Right ventricle myocardium superior (tissue), 1 donor: ENCODE data around the gene COL6A1. TPM values are rescaled to one million over a fixed set of nuclear protein-coding genes. Genes with fewer than 3 reads are reported as not detected.

Source experiments
- ATAC-seq: fragments of 200-7000 bp; cut with Tn5 transposase; one replicate; pipeline ENCODE4 v1.9.1; 2020; ENCODE audit warnings: mild to moderate bottlenecking; ENCODE audit not compliant: poor library complexity
- DNase-seq: peaks from one replicate; pipeline ENCODE4 v3.0.0-alpha.2; 2020
- intact Hi-C: fragments of 100-400 bp; cut with DNase I; formaldehyde crosslinking; loops from one replicate; pipeline ENCODE4 v1.11.2; 2022
- total RNA-seq: library from RNA; stranded (reverse); fragmentation: NEBNext Ultra II Directional; extraction: Animal tissue kit (Norgen Biotek cat#: 25700); gene quantifications from one replicate; pipeline ENCODE4 v1.2.1, GENCODE V29; 2021
- donor health status: DM: no; HTN: yes; CAD: no; lungs with severe emphysema.

COL6A1 gene
- total RNA-seq, 1 donor from 2014 or later: 173 TPM

DNA sequence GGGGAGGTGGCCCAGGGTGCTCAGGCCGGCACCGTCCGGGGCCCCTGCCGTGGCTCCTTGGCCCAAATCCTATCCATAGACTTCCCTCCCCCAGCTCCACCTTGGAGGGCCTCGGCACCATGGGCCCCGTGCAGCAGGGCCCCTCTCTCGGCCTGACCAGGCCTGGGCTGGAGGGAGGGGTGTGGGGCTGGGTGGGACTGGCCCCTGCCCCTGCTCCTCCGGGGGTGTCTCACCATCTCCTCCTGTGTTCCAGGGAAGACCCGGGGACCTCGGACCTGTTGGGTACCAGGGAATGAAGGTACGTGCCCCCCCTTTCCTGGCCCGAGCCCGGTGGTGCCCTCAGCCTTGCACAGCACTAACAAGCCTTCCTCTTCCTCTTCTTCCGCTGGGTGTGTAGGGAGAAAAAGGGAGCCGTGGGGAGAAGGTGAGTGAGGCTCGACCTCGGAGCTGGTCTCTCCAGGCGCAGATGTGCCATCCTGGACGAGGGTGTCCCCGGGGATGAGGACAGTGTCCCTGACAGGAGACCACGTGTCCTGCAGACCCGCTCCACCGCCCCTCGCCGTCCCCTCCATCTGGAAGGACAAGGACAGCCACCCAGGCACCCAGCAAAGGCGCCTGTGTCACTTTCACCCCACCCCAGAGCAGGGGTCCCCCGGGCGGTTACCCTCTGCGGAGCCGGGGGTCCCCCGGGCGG is 7.9 kb downstream of the COL6A1 start:
- DNase-seq: no peak
- intact Hi-C loops: loop anchor here (10.0 kb wide), 1 partner anchor 65 kb away; no protein-coding TSS in a partner anchor
- no peak for ATAC-seq

DNA sequence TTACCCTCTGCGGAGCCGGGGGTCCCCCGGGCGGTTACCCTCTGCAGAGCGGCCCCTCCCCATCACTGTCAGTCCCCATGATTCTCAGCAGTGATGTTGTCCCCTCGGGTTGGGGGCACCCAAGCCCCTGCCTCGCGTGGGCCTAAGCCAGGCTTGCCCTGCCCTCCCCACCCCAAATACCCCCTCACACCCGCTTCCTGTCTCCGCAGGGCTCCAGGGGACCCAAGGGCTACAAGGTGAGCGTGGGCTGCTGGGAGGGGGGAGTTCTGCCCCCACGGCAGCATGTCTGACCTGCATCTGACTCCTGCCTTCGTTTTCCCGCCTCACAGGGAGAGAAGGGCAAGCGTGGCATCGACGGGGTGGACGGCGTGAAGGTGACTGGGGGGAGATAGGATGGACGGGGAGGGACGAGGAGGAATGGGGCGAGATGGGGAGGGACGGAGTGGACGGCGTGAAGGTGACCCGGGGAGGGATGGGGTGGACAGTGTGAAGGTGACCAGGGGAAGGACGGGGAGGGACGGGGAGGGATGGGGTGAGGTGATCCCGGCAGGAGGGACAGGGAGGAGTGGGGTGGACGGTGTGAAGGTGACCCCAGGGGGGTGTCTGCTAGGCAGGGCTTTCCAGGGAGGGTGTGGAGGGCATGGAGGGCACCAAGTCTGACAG is 8.6 kb downstream of the COL6A1 start:
- intact Hi-C loops: no loop called here
- DNase-seq: peak; percentile 30
- ATAC-seq: no peak

DNA sequence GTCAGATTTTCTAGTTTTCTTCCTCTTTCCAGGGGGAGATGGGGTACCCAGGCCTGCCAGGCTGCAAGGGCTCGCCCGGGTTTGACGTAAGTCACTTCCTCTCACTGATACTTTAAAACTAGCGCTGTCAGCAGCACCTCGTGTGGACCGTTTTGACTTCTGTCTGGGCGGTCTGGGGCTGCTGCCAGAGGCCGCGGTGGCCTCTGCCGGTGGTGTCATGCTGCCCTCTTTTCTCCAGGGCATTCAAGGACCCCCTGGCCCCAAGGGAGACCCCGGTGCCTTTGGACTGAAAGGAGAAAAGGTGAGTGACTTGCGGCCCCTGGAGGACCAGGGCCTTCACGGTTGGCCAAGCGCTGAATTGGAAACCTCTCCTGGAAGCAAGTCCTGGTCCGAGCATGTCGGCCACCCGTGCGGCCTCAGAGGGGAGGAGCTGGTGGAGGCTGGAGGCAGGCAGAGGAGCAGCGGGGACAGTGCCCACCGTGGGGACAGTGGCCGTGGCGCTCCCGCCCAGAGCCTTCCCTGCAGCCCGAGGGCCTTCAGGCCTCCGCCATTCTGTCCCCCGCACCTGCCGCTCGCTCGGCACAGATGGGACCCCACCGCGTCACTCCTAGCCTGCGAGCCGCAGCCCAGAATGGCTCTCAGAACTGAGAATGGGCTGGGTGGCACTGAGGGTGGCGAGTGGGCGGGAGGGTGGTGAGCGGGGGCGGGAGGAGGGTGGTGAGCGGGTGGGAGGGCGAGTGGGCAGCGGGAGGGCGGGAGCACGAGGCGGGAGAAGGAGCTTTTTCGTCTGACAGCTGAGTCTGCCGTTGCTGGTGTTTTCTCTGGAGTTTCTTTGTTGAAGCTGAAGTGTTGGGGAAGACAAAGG is 9.4 kb downstream of the COL6A1 start:
- ATAC-seq (no peak), DNase-seq (peak; percentile 49)
- intact Hi-C loops: no loop called here

DNA sequence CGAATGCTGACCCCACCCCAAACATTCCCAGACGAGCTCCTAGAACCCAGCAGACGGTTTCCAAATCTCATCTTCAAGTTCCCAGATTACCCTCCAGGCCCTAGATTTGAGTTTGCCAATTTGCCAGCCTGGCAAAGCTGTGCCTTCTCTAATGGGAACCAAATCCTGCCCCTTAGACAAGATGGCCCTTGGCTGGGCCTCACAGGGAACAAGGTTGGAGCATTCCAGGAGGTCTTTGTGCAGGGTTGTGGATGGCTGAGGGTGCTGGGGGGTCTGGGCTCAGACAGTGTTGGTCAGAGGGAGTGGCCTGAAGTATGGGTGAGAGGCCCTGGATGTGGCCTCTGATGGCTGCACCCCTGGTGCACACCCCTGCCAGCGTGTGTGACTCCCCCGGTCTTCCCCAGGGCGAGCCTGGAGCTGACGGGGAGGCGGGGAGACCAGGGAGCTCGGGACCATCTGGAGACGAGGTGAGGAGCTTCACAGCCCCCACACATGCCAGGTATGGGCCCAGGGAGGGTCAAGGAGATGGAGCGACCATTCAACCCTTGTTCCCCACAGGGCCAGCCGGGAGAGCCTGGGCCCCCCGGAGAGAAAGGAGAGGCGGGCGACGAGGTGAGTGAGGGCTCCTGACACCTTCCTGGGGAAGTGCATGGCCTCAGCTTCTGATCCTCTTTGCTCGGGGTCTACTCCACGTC is 10.2 kb downstream of the COL6A1 start:
- ATAC-seq (no peak), DNase-seq (peak; percentile 34)
- intact Hi-C loops: no loop called here

DNA sequence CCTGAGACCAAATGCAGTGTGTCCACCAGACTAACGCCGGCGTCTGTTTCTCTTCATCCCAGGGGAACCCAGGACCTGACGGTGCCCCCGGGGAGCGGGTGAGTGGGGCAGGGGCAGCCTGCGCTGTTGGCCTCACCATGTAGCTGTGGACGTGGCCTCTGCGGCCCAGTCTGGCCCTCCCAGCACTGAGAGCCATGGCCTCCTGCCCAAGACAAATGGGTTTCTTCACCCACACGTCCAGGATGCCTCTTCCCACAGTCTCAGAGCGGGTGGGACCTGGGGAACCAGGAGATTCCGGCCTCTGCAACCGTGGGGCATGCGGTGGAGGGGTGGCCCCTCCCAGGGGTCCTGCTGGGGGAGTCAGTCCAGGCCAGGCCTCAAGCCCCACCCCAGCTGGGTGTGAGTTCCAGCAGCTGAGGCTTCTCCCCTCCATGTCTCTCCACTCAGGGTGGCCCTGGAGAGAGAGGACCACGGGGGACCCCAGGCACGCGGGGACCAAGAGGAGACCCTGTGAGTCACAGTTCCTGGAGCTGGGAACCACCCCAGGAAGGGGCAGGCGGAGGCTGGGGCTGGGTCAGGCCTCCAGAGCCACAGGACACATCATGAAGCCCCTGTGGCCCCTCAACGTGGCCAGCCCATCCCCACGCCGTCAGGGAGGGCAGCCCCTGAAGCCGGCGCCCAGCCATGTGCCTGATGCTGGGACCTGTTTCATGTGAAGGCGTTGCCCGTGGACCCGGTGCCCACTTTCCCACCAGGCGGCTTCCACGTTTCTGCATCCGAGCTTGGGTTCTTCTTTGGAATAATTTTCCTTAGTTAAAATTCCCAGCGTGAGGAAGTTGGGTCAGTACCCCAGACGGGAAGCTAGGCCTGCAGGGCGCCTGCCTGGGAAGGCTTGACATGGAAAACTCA is 11.0 kb downstream of the COL6A1 start:
- peak; percentile 58 for DNase-seq
- intact Hi-C loops: no loop called here
- ATAC-seq: peak; percentile 23

DNA sequence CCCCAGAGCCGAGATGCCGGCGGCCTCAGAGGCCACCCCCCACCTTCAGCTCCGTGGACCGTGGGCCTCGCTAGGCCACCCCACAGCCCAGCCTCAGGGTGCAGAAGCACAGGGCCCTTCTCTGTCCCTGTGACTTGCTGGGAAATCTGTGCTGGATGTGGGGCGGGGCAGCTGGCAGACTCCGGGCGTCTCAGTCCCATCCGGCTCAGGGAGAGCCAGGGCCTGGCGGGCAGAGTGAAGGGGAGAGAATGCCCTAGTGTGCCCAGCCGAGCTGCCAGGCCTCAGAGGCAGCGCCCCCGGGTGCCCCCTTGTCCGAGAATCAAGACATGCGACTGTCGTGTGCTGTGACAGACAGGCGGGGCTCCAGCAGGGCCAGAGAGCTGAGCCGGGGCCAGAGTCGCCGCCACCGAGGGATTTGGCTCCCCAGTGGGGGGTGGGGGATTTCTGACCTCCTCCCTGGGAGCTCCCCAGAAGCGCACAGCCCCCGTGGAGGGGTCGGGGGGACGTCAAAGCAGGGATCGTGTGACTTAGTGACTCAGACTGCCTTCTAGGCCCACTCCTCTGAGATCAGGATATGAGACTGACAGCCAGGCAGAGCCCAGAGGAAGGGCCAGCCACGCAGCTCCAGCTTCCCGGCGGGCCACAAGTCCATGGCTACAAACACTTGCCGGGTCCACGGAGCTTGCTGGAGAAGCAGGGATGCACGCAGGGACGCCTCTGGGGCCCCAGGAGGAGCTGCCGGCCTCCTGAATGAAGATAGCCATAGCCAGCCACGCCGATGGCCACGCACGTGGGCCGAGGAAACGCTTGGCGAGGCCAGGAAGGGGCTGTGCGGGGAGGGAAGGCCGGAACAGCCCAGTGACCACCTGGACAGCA is 11.9 kb downstream of the COL6A1 start:
- intact Hi-C loops: no loop called here
- peak; percentile 57 for DNase-seq
- peak; percentile 13 for ATAC-seq

DNA sequence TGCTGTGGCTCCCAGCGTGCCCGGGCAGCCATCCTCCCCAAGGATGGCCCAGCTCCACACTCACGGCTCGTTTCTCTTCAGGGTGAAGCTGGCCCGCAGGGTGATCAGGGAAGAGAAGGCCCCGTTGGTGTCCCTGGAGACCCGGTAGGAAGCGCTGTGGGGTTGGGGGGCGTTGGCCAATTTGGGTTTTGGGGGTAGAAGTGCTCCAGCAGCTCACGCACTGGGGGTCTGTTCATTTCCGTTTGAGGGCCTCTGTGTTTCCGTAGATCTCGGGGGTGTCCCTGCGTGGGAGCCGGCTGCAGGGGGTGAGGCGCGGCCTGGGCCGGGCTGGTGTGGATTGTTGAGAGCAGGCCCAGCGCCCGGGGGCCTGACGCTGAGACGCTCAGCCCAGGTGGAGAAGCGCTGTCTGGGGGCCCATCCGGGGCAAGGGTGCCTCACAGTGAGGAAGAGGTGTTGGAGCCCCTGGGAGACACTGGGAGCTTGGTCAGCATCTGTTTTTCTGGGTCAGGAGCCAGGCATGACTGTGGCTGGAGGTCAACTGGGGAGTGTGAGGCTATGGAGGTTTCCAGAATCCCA is 12.6 kb downstream of the COL6A1 start:
- peak; percentile 4 for ATAC-seq
- intact Hi-C loops: no loop called here
- peak; percentile 40 for DNase-seq

DNA sequence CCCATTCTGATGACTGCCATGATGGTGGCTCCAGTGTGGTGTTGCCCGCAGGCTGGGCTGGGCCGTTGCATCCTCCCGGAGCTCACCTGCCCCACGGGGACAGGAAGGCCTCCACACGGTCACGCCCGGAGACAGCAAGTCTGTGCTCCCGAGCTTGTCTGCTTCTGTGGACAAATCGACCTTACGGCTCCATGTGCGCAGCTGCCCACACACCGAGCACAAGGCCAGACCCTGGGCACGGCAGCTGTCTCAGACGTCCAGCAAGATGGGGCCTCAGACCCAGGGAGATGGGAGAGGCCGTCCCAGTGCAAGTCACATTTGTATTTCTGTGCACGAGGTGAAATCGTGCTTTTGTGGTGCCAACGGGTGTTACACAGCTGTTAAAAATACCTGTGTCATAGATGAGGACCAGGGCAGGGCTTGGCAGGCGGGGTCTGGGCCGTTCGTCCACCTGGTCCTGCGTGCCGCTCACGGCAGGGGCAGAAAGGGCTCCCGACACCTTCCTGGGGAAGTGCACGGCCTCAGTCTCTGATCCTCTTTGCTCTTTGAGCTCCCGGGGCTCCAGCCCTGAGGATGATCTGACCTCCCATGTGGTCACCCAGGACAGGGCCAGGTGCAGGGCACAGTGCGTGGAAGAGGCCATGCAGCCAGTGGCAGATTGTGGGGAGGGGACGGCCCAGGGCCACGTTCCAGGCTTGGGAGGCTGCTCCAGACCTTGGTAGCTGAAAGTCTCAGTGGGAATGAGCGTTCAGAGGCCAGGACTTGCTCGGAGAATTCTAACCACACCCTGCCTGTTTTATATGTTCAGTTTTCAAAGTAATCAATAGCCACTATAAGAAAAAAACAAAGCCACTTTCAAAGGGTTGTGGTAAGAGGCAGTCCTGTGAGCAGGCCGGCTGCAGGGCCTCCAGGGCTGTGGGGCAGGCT is 13.5 kb downstream of the COL6A1 start:
- DNase-seq (peak; percentile 33), ATAC-seq (no peak)
- intact Hi-C loops: no loop called here

DNA sequence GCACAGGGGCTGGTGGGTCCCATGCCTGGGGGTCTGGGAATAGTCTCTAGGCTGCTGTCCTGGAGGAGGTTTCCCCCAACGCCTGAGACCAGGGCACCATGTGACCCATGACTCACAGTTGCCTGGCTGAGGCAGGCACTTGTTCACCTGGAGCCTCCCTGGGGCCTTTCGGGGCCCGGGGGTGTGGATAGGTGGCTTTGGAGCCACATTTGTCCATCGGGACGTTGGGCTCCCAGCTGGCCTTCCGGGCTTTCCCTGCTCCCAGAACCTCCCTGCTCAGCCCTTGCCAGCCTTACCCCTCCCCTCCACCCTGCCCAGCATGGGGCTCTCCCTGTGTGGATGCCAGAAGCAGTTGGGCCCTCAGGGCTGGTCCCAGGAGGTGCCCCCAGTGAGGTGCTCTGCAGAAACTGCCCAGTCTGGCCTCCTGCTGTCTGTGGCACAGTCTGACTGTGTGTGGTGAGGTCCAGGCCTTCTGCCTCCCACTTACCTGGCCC is 14.2 kb downstream of the COL6A1 start:
- DNase-seq (peak; percentile 32), ATAC-seq (no peak)
- intact Hi-C loops: no loop called here

DNA sequence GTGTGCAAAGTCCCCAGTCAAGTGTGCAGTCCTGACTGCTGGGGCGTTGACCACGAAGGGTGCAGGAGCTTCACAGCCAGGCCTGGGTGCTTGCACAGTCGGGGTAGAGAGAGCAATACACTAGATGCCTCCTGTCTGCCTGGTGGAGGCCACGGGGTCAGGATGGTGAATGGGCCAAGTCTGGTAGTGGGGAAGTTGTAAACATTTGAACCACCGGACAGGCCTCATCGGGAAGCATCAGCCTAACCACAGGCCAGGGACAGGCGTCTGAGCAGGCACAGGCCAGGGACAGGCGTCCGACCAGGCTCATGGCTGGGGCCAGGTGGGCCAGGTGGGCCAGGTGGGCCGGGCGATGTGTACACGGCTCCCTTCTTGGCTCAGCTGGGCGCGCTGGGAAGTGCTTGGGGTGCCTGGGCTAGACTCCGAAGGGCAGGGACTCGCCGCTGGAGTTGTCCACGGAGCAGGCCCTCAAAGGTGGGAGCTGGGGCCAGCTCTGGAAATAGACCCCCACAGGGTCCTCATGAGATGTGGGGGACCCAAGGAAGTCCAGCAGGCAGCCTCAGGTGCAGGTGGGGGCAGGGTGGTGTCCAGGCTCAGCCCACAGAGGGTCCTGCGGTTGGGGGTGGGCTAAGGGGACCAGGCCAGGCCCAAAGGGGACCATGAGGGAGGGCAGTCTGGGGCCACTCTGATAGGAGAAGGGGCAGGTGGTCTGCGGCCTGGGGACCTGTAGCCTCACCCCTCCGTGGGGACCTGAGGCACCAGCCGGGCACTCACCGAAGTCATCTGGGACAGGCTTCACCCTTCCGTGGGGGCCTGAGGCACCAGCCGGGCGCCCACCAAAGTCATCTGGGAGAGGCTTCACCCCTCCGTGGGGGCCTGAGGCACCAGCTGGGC is 15.0 kb downstream of the COL6A1 start:
- intact Hi-C loops: no loop called here
- ATAC-seq (no peak), DNase-seq (peak; percentile 40)

DNA sequence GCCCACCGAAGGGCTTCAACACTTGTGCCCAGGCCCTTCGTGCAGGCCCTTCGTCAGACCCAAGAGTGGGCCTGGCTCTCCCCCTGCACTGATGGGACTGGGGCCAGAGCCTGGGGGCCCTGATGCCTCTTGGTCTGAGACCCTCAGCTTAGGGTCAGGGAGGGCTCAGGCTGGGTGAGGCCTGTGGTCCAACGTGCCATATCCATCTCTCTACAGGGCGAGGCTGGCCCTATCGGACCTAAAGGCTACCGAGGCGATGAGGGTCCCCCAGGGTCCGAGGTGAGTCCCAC is 15.6 kb downstream of the COL6A1 start:
- DNase-seq (peak; percentile 33), ATAC-seq (no peak)
- intact Hi-C loops: no loop called here

DNA sequence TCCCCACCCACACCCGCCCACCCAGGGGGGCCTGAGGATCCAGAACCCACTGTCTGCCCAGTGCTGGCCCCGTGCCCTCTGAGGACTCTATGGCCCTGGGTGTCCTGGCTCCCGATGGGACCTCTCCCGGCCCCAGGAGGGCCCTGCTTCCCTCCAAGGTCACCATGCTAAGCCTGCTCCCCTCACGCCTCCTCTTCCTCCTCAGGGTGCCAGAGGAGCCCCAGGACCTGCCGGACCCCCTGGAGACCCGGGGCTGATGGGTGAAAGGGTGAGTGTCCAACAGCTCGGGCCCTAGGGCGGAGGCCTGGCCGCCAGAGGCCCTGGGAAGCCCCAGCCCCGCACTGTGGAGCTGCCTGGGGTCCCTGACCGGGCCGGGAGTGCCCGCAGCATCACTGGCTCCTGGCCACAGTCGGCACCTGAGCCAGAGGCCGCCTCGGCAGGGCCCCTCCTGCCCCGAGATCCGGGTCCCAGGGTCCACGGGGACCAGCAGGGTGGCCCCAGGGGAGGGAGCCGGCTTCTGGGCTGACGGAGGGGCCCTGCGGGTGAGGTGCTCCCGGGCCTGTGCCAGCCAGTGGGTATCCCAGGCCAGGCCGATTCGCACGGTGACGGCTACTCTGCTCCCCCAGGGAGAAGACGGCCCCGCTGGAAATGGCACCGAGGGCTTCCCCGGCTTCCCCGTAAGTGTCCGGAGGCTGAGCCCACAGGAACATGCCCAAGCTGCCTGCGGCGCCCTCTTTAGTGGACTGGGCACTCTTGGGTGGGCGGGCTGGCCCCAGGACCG is 16.1 kb downstream of the COL6A1 start:
- peak; percentile 34 for DNase-seq
- intact Hi-C loops: no loop called here

DNA sequence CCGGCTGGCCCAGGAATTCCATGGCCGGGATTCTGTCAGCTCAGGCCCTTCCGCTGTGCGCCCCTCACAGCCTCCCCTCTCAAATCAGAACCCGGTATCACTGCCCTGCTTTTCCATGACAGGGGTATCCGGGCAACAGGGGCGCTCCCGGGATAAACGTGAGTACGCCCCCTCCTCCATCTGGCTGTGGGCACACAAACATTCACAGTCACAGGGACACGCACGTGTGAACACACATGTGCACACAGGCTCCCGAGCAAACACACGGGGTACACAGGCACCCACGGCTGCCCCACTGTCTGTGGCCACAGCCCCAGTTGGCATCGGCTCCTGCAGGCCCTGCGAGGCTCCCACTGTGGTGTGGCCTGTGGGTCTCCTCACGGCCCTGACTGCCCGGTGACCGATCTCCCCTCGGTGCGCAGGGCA is 16.7 kb downstream of the COL6A1 start:
- DNase-seq: no peak
- intact Hi-C loops: no loop called here
- no peak for ATAC-seq

More for the DNA sequence above, 16.1 kb downstream of the COL6A1 start:
- ATAC-seq: no peak
